ENCODE measurements around the gene EXOC1.

The EXOC1 gene

GRCh38 chr4:55912249-55912648, 58.8 kb downstream of the EXOC1 start:
- Histone ChIP-seq H3K4me2 (ENCODE audit: low read length) (no peak overlapping the region), H3K9me2 (replicated peaks; ENCODE audit: control insufficient read depth, low read length) (no peaks in the 10 kb centered on the region), H3K27me3 (ENCODE audit: control insufficient read depth, low read length) (no peaks in the 10 kb centered on the region), H3F3A (ENCODE audit: control insufficient read depth, insufficient read depth) (no peaks in the 10 kb centered on the region; the same call in 1 of the 2 replicates), H3K27ac (ENCODE audit: low read depth, low read length) (no peak overlapping the region), H3K4me3 (ENCODE audit: low read length) (no peak overlapping the region), H3K9me3 (ENCODE audit: control insufficient read depth, insufficient read depth, low read length) (no peaks in the 10 kb centered on the region), H3K36me3 (ENCODE audit: control insufficient read depth, low read length) (peaks cover 1% of the 10 kb centered on the region; the same call in 1 of the 2 replicates), H4K20me1 (ENCODE audit: control insufficient read depth, insufficient read depth, low read depth, low read length) (no peaks in the 10 kb centered on the region), H3K79me2 (ENCODE audit: control insufficient read depth, low read length) (no peaks in the 10 kb centered on the region), H3K4me1 (ENCODE audit: control insufficient read depth, low read length) (peaks cover 6% of the 10 kb centered on the region)
- TF ChIP-seq, protein P1, sequence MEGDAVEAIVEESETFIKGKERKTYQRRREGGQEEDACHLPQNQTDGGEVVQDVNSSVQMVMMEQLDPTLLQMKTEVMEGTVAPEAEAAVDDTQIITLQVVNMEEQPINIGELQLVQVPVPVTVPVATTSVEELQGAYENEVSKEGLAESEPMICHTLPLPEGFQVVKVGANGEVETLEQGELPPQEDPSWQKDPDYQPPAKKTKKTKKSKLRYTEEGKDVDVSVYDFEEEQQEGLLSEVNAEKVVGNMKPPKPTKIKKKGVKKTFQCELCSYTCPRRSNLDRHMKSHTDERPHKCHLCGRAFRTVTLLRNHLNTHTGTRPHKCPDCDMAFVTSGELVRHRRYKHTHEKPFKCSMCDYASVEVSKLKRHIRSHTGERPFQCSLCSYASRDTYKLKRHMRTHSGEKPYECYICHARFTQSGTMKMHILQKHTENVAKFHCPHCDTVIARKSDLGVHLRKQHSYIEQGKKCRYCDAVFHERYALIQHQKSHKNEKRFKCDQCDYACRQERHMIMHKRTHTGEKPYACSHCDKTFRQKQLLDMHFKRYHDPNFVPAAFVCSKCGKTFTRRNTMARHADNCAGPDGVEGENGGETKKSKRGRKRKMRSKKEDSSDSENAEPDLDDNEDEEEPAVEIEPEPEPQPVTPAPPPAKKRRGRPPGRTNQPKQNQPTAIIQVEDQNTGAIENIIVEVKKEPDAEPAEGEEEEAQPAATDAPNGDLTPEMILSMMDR (IDR thresholded peaks at IDR 0.05; ENCODE audit: low read depth, low read length, poor library complexity, severe bottlenecking), result no peak
- TF ChIP-seq EZH2phosphoT487 (IDR thresholded peaks at IDR 0.05; ENCODE audit: borderline replicate concordance, low read length), result no peak

- no peak overlapping the region for H3K27ac ChIP-seq (ENCODE audit: low read depth, low read length)
- no peaks in the 10 kb centered on the region for H3F3A ChIP-seq (ENCODE audit: control insufficient read depth, insufficient read depth)
- H3K27me3 ChIP-seq (ENCODE audit: control insufficient read depth, low read length), result no peaks in the 10 kb centered on the region
Measured at GRCh38 chr4:55920571-55920970, 67.1 kb downstream of the EXOC1 start.

DNA sequence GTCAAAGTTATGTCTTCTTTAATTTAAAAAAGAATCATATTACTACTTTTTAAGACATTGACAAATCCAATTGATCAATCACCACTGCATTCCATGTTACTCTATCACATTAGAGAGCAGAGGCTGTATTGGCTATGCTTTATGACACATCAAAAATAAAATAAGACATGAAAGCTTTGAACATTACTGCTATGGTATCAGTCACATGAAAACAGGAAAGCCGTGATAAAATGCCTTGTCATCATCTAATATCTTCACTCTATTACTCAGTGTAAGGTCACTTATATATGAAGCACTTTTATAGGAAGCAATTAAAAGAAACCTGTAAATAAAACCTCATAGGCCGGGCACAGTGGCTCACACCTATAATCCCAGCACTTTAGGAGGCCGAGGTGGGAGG, 67.6 kb downstream of the EXOC1 start:
- Histone ChIP-seq H3F3A (ENCODE audit: control insufficient read depth, insufficient read depth) (no peaks in the 10 kb centered on the region), H3K9me3 (ENCODE audit: control insufficient read depth, insufficient read depth, low read length) (no peaks in the 10 kb centered on the region), H3K36me3 (ENCODE audit: control insufficient read depth, low read length) (no peaks in the 10 kb centered on the region), H3K4me2 (ENCODE audit: low read length) (no peak overlapping the region), H4K20me1 (ENCODE audit: control insufficient read depth, insufficient read depth, low read depth, low read length) (no peaks in the 10 kb centered on the region), H3K4me1 (ENCODE audit: control insufficient read depth, low read length) (no peaks in the 10 kb centered on the region; the same call in 1 of the 2 replicates), H3K27ac (ENCODE audit: low read depth, low read length) (no peak overlapping the region), H3K4me3 (ENCODE audit: low read length) (no peak overlapping the region), H3K79me2 (ENCODE audit: control insufficient read depth, low read length) (no peaks in the 10 kb centered on the region), H3K9me2 (replicated peaks; ENCODE audit: control insufficient read depth, low read length) (no peaks in the 10 kb centered on the region), H3K27me3 (ENCODE audit: control insufficient read depth, low read length) (no peaks in the 10 kb centered on the region)
- TF ChIP-seq EZH2phosphoT487 (IDR thresholded peaks at IDR 0.05; ENCODE audit: borderline replicate concordance, low read length), result no peak
- TF ChIP-seq, protein P1 (IDR thresholded peaks at IDR 0.05; ENCODE audit: low read depth, low read length, poor library complexity, severe bottlenecking), result no peak

More at GRCh38 chr4:55920571-55920970, 67.1 kb downstream of the EXOC1 start:
- TF ChIP-seq, protein P1 (IDR thresholded peaks at IDR 0.05; ENCODE audit: low read depth, low read length, poor library complexity, severe bottlenecking), result no peak
- no peak for TF ChIP-seq EZH2phosphoT487 (IDR thresholded peaks at IDR 0.05; ENCODE audit: borderline replicate concordance, low read length)
- no peaks in the 10 kb centered on the region for H3K9me2 ChIP-seq (replicated peaks; ENCODE audit: control insufficient read depth, low read length)
- H3K4me2 ChIP-seq (ENCODE audit: low read length), result no peak overlapping the region
- H3K4me1 ChIP-seq (ENCODE audit: control insufficient read depth, low read length), result no peaks in the 10 kb centered on the region
- H4K20me1 ChIP-seq (ENCODE audit: control insufficient read depth, insufficient read depth, low read depth, low read length), result no peaks in the 10 kb centered on the region
- H3K36me3 ChIP-seq (ENCODE audit: control insufficient read depth, low read length), result no peaks in the 10 kb centered on the region
- H3K79me2 ChIP-seq (ENCODE audit: control insufficient read depth, low read length), result no peaks in the 10 kb centered on the region
- no peak overlapping the region for H3K4me3 ChIP-seq (ENCODE audit: low read length)
- H3K9me3 ChIP-seq (ENCODE audit: control insufficient read depth, insufficient read depth, low read length), result no peaks in the 10 kb centered on the region
